Upper lobe of left lung (tissue), 6 donors: ENCODE results near the gene ARF3. TPM values are rescaled to one million over a fixed set of nuclear protein-coding genes. Genes with fewer than 3 reads are reported as not detected.
A peak's percentile ranks its signal among the peaks of the same experiment; 100 is the strongest.

Experiments
- ATAC-seq, 2 donors: fragments of 200-7000 bp; cut with Tn5 transposase; one replicate each; pipeline ENCODE4 v1.9.1; 2022; ENCODE audit warnings: mild to moderate bottlenecking in 2 of 2, moderate library complexity in 2 of 2; ENCODE audit not compliant: low FRiP score in 2 of 2
- DNase-seq, 2 donors: peaks; one replicate each; pipeline ENCODE4 v3.0.0-alpha.2; 2019 to 2020
- H3K27ac ChIP-seq, 4 donors: fragments of 200-600 bp; sonication (generic); one replicate each; pipeline ENCODE4 v1.5.1; 2016 to 2019
- H3K27me3 ChIP-seq, 4 donors: fragments of 200-600 bp; sonication (generic); one replicate each; pipeline ENCODE4 v1.5.1; 2017 to 2019
- H3K36me3 ChIP-seq, 4 donors: fragments of 200-600 bp; sonication (generic); one replicate each; pipeline ENCODE4 v1.5.1; 2016 to 2019
- H3K4me1 ChIP-seq, 4 donors: fragments of 200-600 bp; sonication (generic); one replicate each; pipeline ENCODE4 v1.5.1; 2018 to 2019
- H3K4me3 ChIP-seq, 4 donors: fragments of 200-600 bp; sonication (generic); one replicate each; pipeline ENCODE4 v1.5.1; 2017 to 2019; ENCODE audit warnings: mild to moderate bottlenecking in 2 of 4, moderate library complexity in 1 of 4
- H3K9me3 ChIP-seq, 4 donors: fragments of 200-600 bp; sonication (generic); one replicate each; pipeline ENCODE4 v1.5.1; 2018 to 2019
- CTCF ChIP-seq, 6 experiments: fragments of 450-650 bp in 4 of 6; fragments of 200-600 bp in 2 of 6; sonication (generic) in 2 of 6; IDR thresholded peaks; one replicate each; pipeline ENCODE4 v1.5.1; 2016 to 2019; ENCODE audit warnings: antibody characterized with exemption in 6 of 6
- EP300 ChIP-seq, 4 donors: sonication (generic); formaldehyde crosslinking; IDR thresholded peaks; one replicate each; pipeline ENCODE4 v1.5.1; 2017; ENCODE audit warnings: antibody characterized with exemption in 4 of 4, control low read depth in 2 of 4
- POLR2A ChIP-seq, 4 donors: fragments of 450-650 bp; IDR thresholded peaks; one replicate each; pipeline ENCODE4 v1.5.1; 2016 to 2017; ENCODE audit warnings: antibody characterized with exemption in 4 of 4, mild to moderate bottlenecking in 2 of 4
- POLR2AphosphoS5 ChIP-seq, 2 donors: sonication (generic); formaldehyde crosslinking; IDR thresholded peaks; one replicate each; pipeline ENCODE4 v1.5.1; 2017; ENCODE audit warnings: antibody characterized with exemption in 2 of 2
- WGBS, 2 donors: methylation state at CpG; one replicate each; pipeline ENCODE4 v1.1.5; 2017 to 2018; 5-methylcytosine and 5-hydroxymethylcytosine counted together
- total RNA-seq, 6 donors: library from RNA; depleted of rRNA in 4 of 6; stranded (reverse); fragments of >200 nt in 4 of 6; gene quantifications; one replicate each; pipeline versions ENCODE4 v1.1.0 to v1.2.1, GENCODE V29; 2016 to 2021
- donor health status: DM: no; HTN: no; CAD: no; lungs with moderate emphysema.
- donor health status: DM: no; HTN: yes; CAD: no; lungs with severe emphysema.

ARF3 gene
- total RNA-seq, 6 donors from 2014 or later = 67.4 to 178 (median 99.2) TPM

GRCh38 chr12:48947727-48948126 lies 9.6 kb downstream of the ARF3 start:
- no peak for TF ChIP-seq POLR2A (IDR thresholded peaks at IDR 0.05)
- no peak for TF ChIP-seq CTCF (IDR thresholded peaks at IDR 0.05)
- TF ChIP-seq EP300 (IDR thresholded peaks at IDR 0.05) = no peak
- no peak for TF ChIP-seq POLR2AphosphoS5 (IDR thresholded peaks at IDR 0.05)
- Histone ChIP-seq H3K27ac (no peak overlapping the region), H3K36me3 (peaks cover 0 to 34% (median 7%) of the 10 kb centered on the region in 4 donors), H3K27me3 (no peaks in the 10 kb centered on the region), H3K9me3 (no peaks in the 10 kb centered on the region), H3K4me1 (peaks cover 4 to 8% (median 6%) of the 10 kb centered on the region in 4 donors), H3K4me3 (no peak overlapping the region)
- 89 to 90% methylated on average over 2 to 3 of the region's 3 CpGs for WGBS, 2 donors
- DNase-seq (no peak), ATAC-seq (no peak)

DNA sequence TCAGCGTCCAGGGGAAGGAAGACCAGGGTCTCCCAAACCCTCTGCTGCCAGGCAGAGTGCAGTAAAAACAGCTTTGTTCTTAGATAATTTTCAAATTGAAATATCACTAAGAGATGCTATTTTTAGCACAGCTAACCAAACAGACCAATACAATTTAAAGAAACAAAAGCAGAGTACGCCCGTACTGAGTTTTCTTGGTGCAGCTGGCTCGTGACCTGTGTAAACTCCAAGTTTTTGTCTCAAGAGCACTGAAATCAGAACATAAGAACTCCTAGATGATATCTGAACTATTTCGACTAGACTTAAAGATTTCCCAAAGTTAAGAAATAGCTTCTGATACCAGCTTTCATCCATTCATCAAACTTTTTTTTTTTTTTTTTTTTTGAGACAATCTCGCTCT lies 10.3 kb downstream of the ARF3 start:
- Histone ChIP-seq H3K36me3 (peaks cover 0 to 31% (median 7%) of the 10 kb centered on the region in 4 donors), H3K4me1 (peaks cover 4 to 8% (median 6%) of the 10 kb centered on the region in 4 donors), H3K4me3 (no peak overlapping the region), H3K27me3 (no peaks in the 10 kb centered on the region), H3K27ac (peak overlapping the region in 1 of 4 donors; percentile 6), H3K9me3 (no peaks in the 10 kb centered on the region)
- no peak for ATAC-seq
- no peak for TF ChIP-seq EP300 (IDR thresholded peaks at IDR 0.05)
- TF ChIP-seq CTCF (IDR thresholded peaks at IDR 0.05) = no peak
- no peak for TF ChIP-seq POLR2A (IDR thresholded peaks at IDR 0.05)
- TF ChIP-seq POLR2AphosphoS5 (IDR thresholded peaks at IDR 0.05) = no peak
- no peak for DNase-seq
- WGBS, 2 donors = 70 to 71% methylated on average over 5 to 6 of the region's 6 CpGs

- no peaks in the 10 kb centered on the region for H3K27me3 ChIP-seq
- DNase-seq (no peak), ATAC-seq (no peak)
- peaks cover 0 to 31% (median 8%) of the 10 kb centered on the region in 4 donors for H3K36me3 ChIP-seq
- H3K9me3 ChIP-seq = no peaks in the 10 kb centered on the region
- peaks cover 4 to 8% (median 6%) of the 10 kb centered on the region in 4 donors for H3K4me1 ChIP-seq
- no peak overlapping the region for H3K27ac ChIP-seq
- H3K4me3 ChIP-seq = no peak overlapping the region
- TF ChIP-seq POLR2AphosphoS5 (IDR thresholded peaks at IDR 0.05) (no peak), CTCF (IDR thresholded peaks at IDR 0.05) (no peak), POLR2A (IDR thresholded peaks at IDR 0.05) (no peak), EP300 (IDR thresholded peaks at IDR 0.05) (no peak)
Measured at GRCh38 chr12:48946205-48946604, 11.1 kb downstream of the ARF3 start.

DNA sequence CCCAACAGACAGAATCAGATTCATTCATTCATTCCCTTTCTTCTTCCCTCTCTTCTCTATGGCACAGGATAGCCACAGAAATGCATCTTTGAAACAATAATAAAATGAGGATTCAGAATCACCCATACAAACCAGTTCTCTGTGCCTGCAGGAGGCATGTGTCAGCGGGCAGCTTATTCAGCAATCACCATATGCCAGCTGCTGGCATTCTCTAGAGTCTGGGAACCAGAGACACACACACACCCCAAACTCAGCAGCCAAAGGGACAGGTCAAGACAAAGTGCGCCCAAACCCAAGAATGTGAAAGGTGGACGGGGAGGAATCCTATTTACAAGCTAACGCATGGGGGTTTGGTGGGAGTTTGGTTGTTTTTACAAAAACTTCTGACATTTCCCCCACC lies 14.1 kb downstream of the ARF3 start:
- TF ChIP-seq CTCF (IDR thresholded peaks at IDR 0.05) (no peak), EP300 (IDR thresholded peaks at IDR 0.05) (no peak), POLR2AphosphoS5 (IDR thresholded peaks at IDR 0.05) (no peak), POLR2A (IDR thresholded peaks at IDR 0.05) (no peak)
- 79 to 83% methylated on average over 4 of the region's 4 CpGs for WGBS, 2 donors
- Histone ChIP-seq H3K27me3 (no peaks in the 10 kb centered on the region), H3K9me3 (no peaks in the 10 kb centered on the region), H3K4me1 (peaks cover 4 to 8% (median 6%) of the 10 kb centered on the region in 4 donors), H3K4me3 (no peak overlapping the region), H3K36me3 (peaks cover 10 to 48% (median 31%) of the 10 kb centered on the region in 4 donors), H3K27ac (no peak overlapping the region)
- ATAC-seq (no peak), DNase-seq (no peak)

DNA sequence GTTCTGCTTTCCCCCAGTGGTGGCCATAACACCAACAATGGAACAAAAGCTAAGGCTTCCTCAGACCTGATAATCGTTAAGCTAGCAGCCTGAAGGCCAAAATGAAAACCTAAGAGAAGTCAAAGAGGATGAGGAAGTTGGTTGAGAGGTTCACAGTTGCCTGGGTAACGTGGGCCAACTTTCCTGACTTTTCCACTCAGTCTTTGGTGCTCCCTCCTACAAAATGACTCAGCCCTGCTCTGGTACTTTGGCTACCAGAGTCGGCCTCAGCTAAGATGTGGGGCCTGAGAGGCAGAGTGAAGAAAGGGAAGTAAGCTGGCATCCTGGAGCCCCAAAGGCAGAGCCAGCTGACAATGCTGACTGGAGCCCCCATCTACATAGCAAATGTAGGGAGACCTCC lies 17.1 kb downstream of the ARF3 start:
- Histone ChIP-seq H3K27me3 (no peaks in the 10 kb centered on the region), H3K4me3 (no peak overlapping the region), H3K27ac (no peak overlapping the region), H3K36me3 (peaks cover 17 to 74% (median 52%) of the 10 kb centered on the region in 4 donors), H3K4me1 (no peaks in the 10 kb centered on the region), H3K9me3 (no peaks in the 10 kb centered on the region)
- DNase-seq (peak in 1 of 2 donors; percentile 23), ATAC-seq (peak in 1 of 2 donors; percentile 39)
- TF ChIP-seq EP300 (IDR thresholded peaks at IDR 0.05) = no peak
- no peak for TF ChIP-seq POLR2A (IDR thresholded peaks at IDR 0.05)
- TF ChIP-seq CTCF (IDR thresholded peaks at IDR 0.05) = no peak
- TF ChIP-seq POLR2AphosphoS5 (IDR thresholded peaks at IDR 0.05) = no peak
- 69 to 76% methylated on average over 3 of the region's 3 CpGs for WGBS, 2 donors
